SH-SY5Y (cell line): ENCODE data around the gene LSM6.

Experiments used
- GATA2 ChIP-seq: IDR thresholded peaks from 2 replicates; pipeline ENCODE4 v1.6.1; 2011; ENCODE audit warnings: mild to moderate bottlenecking, low read depth, low read length
- GATA3 ChIP-seq: IDR thresholded peaks from 2 replicates; pipeline ENCODE4 v1.6.1; 2011; ENCODE audit warnings: low read depth, mild to moderate bottlenecking, low read length, moderate library complexity

DNA sequence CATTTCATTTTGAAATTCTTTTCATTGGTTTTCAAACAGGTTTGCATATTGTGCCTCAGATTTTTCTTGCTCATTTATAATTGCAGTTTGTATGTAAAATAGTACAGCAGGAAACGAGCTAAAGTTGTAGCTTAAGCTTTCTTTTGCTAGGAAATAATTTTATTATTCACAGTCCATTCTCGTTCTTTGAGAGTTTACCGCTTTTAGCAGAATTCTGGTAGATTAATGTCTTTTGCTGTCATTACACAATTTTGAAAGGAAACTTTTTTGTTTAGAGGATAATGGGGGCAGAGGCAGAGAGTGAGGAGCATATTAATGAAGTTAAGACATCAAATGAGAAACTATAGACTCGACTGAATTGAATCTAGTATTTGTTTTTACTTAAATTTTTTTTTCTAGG, 10.5 kb downstream of the LSM6 start:
- no peak for TF ChIP-seq GATA3
- no peak for TF ChIP-seq GATA2
